Colonic mucosa (tissue), 4 donors: ENCODE results near the gene PSMD11. TPM values are rescaled to one million over a fixed set of nuclear protein-coding genes. Genes with fewer than 3 reads are reported as not detected.
"Not testable (repeated sequence)": the region's sequence is repeated elsewhere in the genome, so short reads cannot be mapped to it uniquely, and the experiment has no call there.

Experiments used
- DNase-seq: peaks from one replicate; pipeline ENCODE4 v3.0.0-alpha.2; 2020
- H3K27ac ChIP-seq: fragments of 200-600 bp; one replicate; pipeline ENCODE4 v1.8.0; 2021
- H3K27me3 ChIP-seq: fragments of 200-600 bp; one replicate; pipeline ENCODE4 v1.8.0; 2021
- H3K36me3 ChIP-seq: fragments of 200-600 bp; one replicate; pipeline ENCODE4 v1.8.0; 2021
- H3K4me1 ChIP-seq: fragments of 200-600 bp; one replicate; pipeline ENCODE4 v1.8.0; 2021; ENCODE audit warnings: mild to moderate bottlenecking
- H3K4me3 ChIP-seq: fragments of 200-600 bp; one replicate; pipeline ENCODE4 v1.8.0; 2021
- H3K9ac ChIP-seq, 2 donors: one replicate each; pipeline ENCODE4 v1.7.0; 2013; ENCODE audit warnings: control low read depth in 2 of 2, low read depth in 2 of 2, low read length in 2 of 2
- H3K9me3 ChIP-seq: fragments of 200-600 bp; one replicate; pipeline ENCODE4 v1.8.0; 2021
- CTCF ChIP-seq: fragments of 200-600 bp; IDR thresholded peaks from one replicate; pipeline ENCODE4 v1.8.0; 2022; ENCODE audit warnings: antibody characterized with exemption, mild to moderate bottlenecking
- intact Hi-C: fragments of 100-400 bp; cut with DNase I; formaldehyde crosslinking; loops from one replicate; pipeline ENCODE4 v1.14.1; 2022
- total RNA-seq, 2 donors: library from RNA; stranded (reverse); fragmentation: NEBNext Ultra II Directional in 1 of 2; extraction: Animal tissue kit (Norgen Biotek cat#: 25700) in 1 of 2; gene quantifications; one replicate each; pipeline ENCODE4 v1.2.1, GENCODE V29; 2021
- donor health status: healthy.
- donor health status: DM: no; HTN: no; CAD: no.
- donor health status: DM: no; HTN: no; CAD: no.

Gene PSMD11
- total RNA-seq, 2 donors from 2014 or later: 81.2 to 117 TPM

DNA sequence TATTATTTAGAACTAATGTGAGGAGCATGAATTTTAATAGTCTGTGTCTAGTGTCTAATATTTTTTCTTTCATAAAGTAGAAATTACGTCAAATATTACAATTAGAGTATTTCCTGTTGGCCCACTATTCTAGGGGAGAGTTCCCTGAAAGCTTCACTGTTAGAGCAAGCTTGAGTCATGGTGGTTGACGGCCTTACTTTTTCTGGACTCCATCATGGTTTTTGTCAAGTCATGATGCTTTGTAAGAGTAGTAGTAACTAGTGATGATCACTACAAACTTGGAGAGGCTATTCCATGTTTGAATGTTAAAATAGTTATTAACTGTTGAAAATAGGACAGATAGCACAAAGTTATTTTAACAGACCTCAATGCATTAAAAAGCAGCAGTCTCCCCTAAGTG is 1.7 kb downstream of the PSMD11 start:
- no peak for DNase-seq
- intact Hi-C loops: loop anchor here (10.0 kb wide), 1 partner anchor 101 kb away; the partner anchor contains the start of gene C17orf75
- peaks cover 10% of the 10 kb centered on the region for H3K4me1 ChIP-seq
- TF ChIP-seq CTCF: no peak
- H3K4me3 ChIP-seq: peak overlapping the region; percentile 86
- H3K9ac ChIP-seq: no peak overlapping the region
- no peaks in the 10 kb centered on the region for H3K36me3 ChIP-seq
- no peaks in the 10 kb centered on the region for H3K9me3 ChIP-seq
- H3K27ac ChIP-seq: no peak overlapping the region
- H3K27me3 ChIP-seq: no peaks in the 10 kb centered on the region

DNA sequence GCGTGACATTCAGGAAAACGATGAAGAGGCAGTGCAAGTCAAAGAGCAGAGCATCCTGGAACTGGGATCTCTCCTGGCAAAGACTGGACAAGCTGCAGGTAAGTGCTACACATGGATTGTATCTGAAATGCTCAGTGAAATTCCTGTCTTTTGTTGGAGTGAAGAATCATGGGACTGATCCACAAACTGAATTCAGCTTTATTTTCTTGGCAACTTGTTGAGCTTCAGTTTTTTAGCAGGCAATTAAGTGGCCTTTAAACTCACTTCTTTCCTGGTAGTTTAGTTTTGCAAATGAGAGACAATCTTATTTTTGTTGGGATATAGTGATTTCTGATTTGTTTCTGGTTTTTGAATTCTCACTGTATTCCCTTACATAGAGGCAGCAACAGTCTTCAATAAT is 2.6 kb downstream of the PSMD11 start:
- intact Hi-C loops: loop anchor here (10.0 kb wide), 1 partner anchor 102 kb away; the partner anchor contains the start of gene C17orf75
- Histone ChIP-seq H3K4me3 (no peak overlapping the region), H3K9ac (no peak overlapping the region), H3K36me3 (no peaks in the 10 kb centered on the region), H3K4me1 (peaks cover 10% of the 10 kb centered on the region), H3K27ac (no peak overlapping the region), H3K27me3 (no peaks in the 10 kb centered on the region), H3K9me3 (no peaks in the 10 kb centered on the region)
- TF ChIP-seq CTCF: no peak
- no peak for DNase-seq

GRCh38 chr17:32449963-32450362 is 5.7 kb downstream of the PSMD11 start:
- Histone ChIP-seq H3K9ac (no peak overlapping the region), H3K36me3 (peaks cover 6% of the 10 kb centered on the region), H3K9me3 (no peaks in the 10 kb centered on the region), H3K27me3 (no peaks in the 10 kb centered on the region), H3K4me1 (peaks cover 10% of the 10 kb centered on the region), H3K4me3 (no peak overlapping the region), H3K27ac (no peak overlapping the region)
- no peak for TF ChIP-seq CTCF
- intact Hi-C loops: loop anchor here (10.0 kb wide), 1 partner anchor 105 kb away; the partner anchor contains the start of gene C17orf75
- DNase-seq: no peak

DNA sequence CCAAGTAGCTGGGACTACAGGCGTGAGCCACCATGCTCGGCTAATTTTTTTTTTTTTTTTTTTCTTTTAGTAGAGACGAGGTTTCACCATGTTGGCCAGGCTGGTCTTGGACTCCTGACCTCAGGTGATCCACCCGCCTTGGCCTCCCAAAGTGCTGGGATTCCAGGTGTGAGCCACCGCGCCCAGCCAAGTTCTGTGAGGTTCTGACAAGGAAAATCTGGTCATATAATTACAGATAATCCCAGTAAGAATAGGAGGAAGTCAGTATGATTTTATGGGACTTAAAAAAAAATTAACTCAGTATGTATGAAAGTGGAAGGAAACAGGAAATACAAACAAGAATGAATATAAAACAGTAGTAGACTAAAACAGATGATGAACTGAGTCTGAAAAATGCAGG is 6.1 kb downstream of the PSMD11 start:
- peaks cover 10% of the 10 kb centered on the region for H3K4me1 ChIP-seq
- H3K9me3 ChIP-seq, H3K9ac ChIP-seq, H3K4me3 ChIP-seq, H3K27me3 ChIP-seq, intact Hi-C loops, H3K27ac ChIP-seq, H3K36me3 ChIP-seq: not testable (repeated sequence)
- peak; percentile 36 for DNase-seq

DNA sequence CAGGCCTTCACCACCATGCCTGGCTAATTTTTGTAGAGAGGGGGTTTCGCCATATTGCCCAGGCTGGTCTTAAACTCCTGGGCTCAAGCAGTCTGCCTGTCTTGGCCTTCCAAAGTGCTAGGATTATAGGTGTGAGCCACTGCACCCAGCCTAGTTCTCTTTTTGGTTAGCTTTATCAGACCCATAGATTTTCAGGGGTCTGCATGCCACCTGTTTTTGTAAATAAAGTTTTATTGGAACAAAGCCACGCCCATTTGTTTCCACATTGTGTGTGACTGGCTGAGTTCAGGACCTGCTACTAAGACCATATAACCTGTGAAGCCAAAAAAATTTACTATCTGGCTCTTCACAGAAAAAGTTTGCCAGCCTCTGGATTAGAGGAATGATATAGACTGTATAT is 7.6 kb downstream of the PSMD11 start:
- H3K36me3 ChIP-seq: peaks cover 6% of the 10 kb centered on the region
- no peaks in the 10 kb centered on the region for H3K9me3 ChIP-seq
- no peak for TF ChIP-seq CTCF
- peaks cover under 1% of the 10 kb centered on the region for H3K4me1 ChIP-seq
- no peaks in the 10 kb centered on the region for H3K27me3 ChIP-seq
- H3K9ac ChIP-seq: no peak overlapping the region
- no peak for DNase-seq
- intact Hi-C loops: no loop called here
- H3K27ac ChIP-seq: no peak overlapping the region
- no peak overlapping the region for H3K4me3 ChIP-seq

DNA sequence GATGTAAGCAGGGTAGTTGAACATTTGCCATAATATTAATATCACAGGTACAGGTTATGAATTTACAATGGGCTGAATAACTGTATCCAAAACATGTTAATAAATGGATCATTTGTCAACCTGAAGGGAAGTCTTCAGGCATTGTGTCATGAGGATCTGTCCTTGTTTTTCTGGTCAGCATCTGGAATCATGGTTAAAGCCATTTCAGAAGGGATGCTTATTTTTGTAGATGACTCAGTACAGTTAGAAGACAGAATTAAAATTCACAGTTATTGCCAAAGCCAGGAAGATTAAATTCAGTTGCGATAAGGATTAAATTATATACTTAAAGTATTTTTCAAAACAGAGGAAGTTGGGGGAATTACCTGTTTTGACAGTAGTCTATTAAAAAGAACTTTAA is 8.0 kb downstream of the PSMD11 start:
- TF ChIP-seq CTCF: no peak
- peaks cover 6% of the 10 kb centered on the region for H3K36me3 ChIP-seq
- H3K4me1 ChIP-seq: no peaks in the 10 kb centered on the region
- H3K9ac ChIP-seq: no peak overlapping the region
- no peak overlapping the region for H3K4me3 ChIP-seq
- no peak for DNase-seq
- H3K27ac ChIP-seq: no peak overlapping the region
- H3K9me3 ChIP-seq: no peaks in the 10 kb centered on the region
- H3K27me3 ChIP-seq: no peaks in the 10 kb centered on the region
- intact Hi-C loops: no loop called here
